Fibroblast of peridontal ligament (primary cell): Measurements from ENCODE around the gene FAM241B.

ENCODE experiments used
- DNase-seq: peaks from one replicate; pipeline ENCODE4 v3.0.0-alpha.2; 2010; ENCODE audit errors: extremely low read depth

FAM241B gene

GRCh38 chr10:69629897-69630650 is at the start of gene FAM241B:
Gene FAM241B, plus strand, starts transcription at chr10:69630247. Its CDS starts 1,497 bp downstream, at chr10:69631744.
- no peak for DNase-seq

- no peak for DNase-seq
Measured at GRCh38 chr10:69580435-69580834, 49.6 kb upstream of the FAM241B start.

GRCh38 chr10:69583106-69583505 is 46.9 kb upstream of the FAM241B start:
- DNase-seq, result no peak

- no peak for DNase-seq
Measured at GRCh38 chr10:69584624-69585023, 45.4 kb upstream of the FAM241B start.

GRCh38 chr10:69588358-69588757 is 41.7 kb upstream of the FAM241B start:
- no peak for DNase-seq

- no peak for DNase-seq
Measured at GRCh38 chr10:69600761-69601330, 29.2 kb upstream of the FAM241B start.

- DNase-seq, result no peak
Measured at GRCh38 chr10:69609077-69609476, 21.0 kb upstream of the FAM241B start.

- DNase-seq, result no peak
Measured at GRCh38 chr10:69612760-69613159, 17.3 kb upstream of the FAM241B start.

GRCh38 chr10:69614130-69614529 is 15.9 kb upstream of the FAM241B start:
- DNase-seq, result no peak

GRCh38 chr10:69616358-69616757 is 13.7 kb upstream of the FAM241B start:
- no peak for DNase-seq

- DNase-seq, result no peak
Measured at GRCh38 chr10:69618746-69619145, 11.3 kb upstream of the FAM241B start.

- no peak for DNase-seq
Measured at GRCh38 chr10:69619626-69620025, 10.4 kb upstream of the FAM241B start.

- no peak for DNase-seq
Measured at GRCh38 chr10:69620625-69621024, 9.4 kb upstream of the FAM241B start.

- DNase-seq, result no peak
Measured at GRCh38 chr10:69624245-69624786, 5.7 kb upstream of the FAM241B start.

- DNase-seq, result no peak
Measured at GRCh38 chr10:69626826-69627225, 3.2 kb upstream of the FAM241B start.

- no peak for DNase-seq
Measured at GRCh38 chr10:69628891-69629290, 1.2 kb upstream of the FAM241B start.

- DNase-seq, result no peak
Measured at GRCh38 chr10:69629519-69629896, 539 bp upstream of the FAM241B start.

GRCh38 chr10:69630651-69631400 is 779 bp downstream of the FAM241B start:
- no peak for DNase-seq

- no peak for DNase-seq
Measured at GRCh38 chr10:69631566-69631965, 1.5 kb downstream of the FAM241B start.

- DNase-seq, result no peak
Measured at GRCh38 chr10:69632516-69633199, 2.6 kb downstream of the FAM241B start.

- no peak for DNase-seq
Measured at GRCh38 chr10:69633673-69634635, 3.9 kb downstream of the FAM241B start.
